DND-41 (cell line): ENCODE measurements around the gene VCPKMT.

Experiments
- EZH2 ChIP-seq: IDR thresholded peaks from 3 replicates; pipeline ENCODE4 v1.6.1; 2012; ENCODE audit warnings: borderline replicate concordance, low read depth, mild to moderate bottlenecking, moderate library complexity, low read length, inconsistent platforms; ENCODE audit not compliant: severe bottlenecking
- TF ChIP-seq, protein P1 (sequence below): IDR thresholded peaks from 2 replicates; pipeline ENCODE4 v1.5.1; 2012; ENCODE audit warnings: borderline replicate concordance, low read length, moderate library complexity, mild to moderate bottlenecking; ENCODE audit not compliant: poor library complexity, severe bottlenecking; ENCODE audit errors: extremely low read depth

DNA sequence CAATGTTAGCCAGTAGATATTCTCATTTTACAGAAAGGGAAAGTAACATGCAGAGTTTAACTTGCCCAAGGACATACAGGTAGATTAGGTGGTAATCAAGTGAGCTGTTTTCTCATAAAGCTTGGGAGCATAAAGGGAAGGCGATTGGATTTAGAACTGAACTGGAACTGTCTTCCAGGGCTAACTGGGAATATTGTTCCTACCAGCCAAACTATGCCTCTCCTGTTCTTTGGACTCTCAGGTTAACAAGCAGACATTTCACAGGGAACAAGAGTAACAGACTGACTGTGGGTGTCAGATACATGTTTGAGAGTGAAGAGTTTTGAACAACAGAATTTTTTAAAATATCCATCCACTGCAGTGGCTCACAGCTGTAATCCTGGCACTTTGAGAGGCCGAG is 15.6 kb downstream of the VCPKMT start:
- TF ChIP-seq, protein P1, sequence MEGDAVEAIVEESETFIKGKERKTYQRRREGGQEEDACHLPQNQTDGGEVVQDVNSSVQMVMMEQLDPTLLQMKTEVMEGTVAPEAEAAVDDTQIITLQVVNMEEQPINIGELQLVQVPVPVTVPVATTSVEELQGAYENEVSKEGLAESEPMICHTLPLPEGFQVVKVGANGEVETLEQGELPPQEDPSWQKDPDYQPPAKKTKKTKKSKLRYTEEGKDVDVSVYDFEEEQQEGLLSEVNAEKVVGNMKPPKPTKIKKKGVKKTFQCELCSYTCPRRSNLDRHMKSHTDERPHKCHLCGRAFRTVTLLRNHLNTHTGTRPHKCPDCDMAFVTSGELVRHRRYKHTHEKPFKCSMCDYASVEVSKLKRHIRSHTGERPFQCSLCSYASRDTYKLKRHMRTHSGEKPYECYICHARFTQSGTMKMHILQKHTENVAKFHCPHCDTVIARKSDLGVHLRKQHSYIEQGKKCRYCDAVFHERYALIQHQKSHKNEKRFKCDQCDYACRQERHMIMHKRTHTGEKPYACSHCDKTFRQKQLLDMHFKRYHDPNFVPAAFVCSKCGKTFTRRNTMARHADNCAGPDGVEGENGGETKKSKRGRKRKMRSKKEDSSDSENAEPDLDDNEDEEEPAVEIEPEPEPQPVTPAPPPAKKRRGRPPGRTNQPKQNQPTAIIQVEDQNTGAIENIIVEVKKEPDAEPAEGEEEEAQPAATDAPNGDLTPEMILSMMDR = no peak
- no peak for TF ChIP-seq EZH2
